ENCODE measurements around the gene STAG3. TPM values are rescaled to one million over a fixed set of nuclear protein-coding genes. Genes with fewer than 3 reads are reported as not detected.

STAG3 gene
- total RNA-seq, 2 donors from 2014 or later, result not detected

DNA sequence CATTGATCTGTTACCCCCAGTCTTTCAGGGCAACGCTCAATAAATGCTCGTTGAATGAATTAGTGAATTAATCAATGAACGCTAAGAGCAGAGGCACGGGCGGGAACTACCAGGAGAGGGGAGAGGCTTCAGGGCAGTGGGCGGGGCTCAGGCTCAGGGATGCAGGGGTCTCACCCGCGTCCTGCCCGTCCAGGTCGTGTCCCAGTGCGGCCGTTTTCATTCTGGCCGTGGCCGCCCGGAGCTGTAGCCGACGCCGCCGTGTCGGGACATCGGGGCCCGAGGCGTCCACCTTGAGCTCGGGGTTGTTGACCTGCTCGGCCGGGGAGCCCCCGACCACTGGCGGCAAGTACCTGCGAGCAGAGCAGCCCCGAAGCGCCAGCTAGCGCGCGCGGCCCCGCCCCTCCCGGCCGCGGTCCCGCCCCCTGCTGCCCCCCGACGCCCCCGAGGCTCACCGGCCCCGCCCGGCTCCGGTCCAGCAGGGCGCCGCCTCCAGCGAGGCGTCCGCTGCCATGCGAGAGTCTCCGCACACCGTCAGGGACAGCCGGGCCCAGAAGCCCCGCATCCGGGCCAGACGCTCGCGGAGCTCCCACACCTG is 6.5 kb upstream of the STAG3 start:
- peaks cover 4 to 9% of the 10 kb centered on the region in 2 donors for H3K27me3 ChIP-seq
- peaks cover 0 to 31% of the 10 kb centered on the region in 2 donors for H3K4me1 ChIP-seq
- H3K36me3 ChIP-seq, result no peaks in the 10 kb centered on the region
- no peaks in the 10 kb centered on the region for H3K9me3 ChIP-seq
- H3K4me3 ChIP-seq, result peak overlapping the region; percentile 9 to 47
- no peak for TF ChIP-seq CTCF (IDR thresholded peaks at IDR 0.05)
- DNase-seq (ENCODE audit: low spot score), result no peak
- no peak overlapping the region for H3K27ac ChIP-seq

DNA sequence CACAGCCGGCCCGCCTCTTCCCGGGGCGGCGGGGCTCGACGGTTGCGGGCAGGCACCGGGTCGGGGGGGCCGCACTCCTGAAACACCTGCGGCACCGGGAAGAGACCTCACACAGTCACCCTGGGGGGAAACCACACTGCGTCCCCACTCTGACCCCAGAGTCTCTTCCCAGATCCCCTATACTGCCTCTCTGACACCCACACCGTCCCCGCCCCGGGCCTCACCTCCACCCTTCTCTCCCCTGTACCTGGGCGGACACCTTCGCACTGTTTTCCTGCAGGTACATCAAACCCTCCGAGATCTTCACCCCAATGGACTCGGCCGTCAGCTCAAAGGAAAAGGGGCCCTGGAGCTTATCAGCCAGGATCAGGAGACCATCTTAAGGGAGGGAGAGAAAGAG is 5.9 kb upstream of the STAG3 start:
- TF ChIP-seq CTCF (IDR thresholded peaks at IDR 0.05), result no peak
- H3K9me3 ChIP-seq, result no peaks in the 10 kb centered on the region
- H3K27me3 ChIP-seq, result peaks cover 4 to 9% of the 10 kb centered on the region in 2 donors

GRCh38 chr7:100173806-100174495 is 3.8 kb upstream of the STAG3 start:
- H3K4me1 ChIP-seq, result peaks cover 0 to 26% of the 10 kb centered on the region in 2 donors
- H3K27me3 ChIP-seq, result peaks cover 4 to 9% of the 10 kb centered on the region in 2 donors
- H3K36me3 ChIP-seq, result no peaks in the 10 kb centered on the region
- DNase-seq (ENCODE audit: low spot score), result no peak
- no peaks in the 10 kb centered on the region for H3K9me3 ChIP-seq
- no peak overlapping the region for H3K4me3 ChIP-seq
- no peak overlapping the region for H3K27ac ChIP-seq
- TF ChIP-seq CTCF (IDR thresholded peaks at IDR 0.05), result no peak

More for the DNA sequence above, 5.9 kb upstream of the STAG3 start:
- Histone ChIP-seq H3K4me1 (peaks cover 0 to 34% of the 10 kb centered on the region in 2 donors), H3K4me3 (peak overlapping the region; percentile 9 to 47), H3K36me3 (no peaks in the 10 kb centered on the region), H3K27ac (no peak overlapping the region)
- no peak for DNase-seq (ENCODE audit: low spot score)

DNA sequence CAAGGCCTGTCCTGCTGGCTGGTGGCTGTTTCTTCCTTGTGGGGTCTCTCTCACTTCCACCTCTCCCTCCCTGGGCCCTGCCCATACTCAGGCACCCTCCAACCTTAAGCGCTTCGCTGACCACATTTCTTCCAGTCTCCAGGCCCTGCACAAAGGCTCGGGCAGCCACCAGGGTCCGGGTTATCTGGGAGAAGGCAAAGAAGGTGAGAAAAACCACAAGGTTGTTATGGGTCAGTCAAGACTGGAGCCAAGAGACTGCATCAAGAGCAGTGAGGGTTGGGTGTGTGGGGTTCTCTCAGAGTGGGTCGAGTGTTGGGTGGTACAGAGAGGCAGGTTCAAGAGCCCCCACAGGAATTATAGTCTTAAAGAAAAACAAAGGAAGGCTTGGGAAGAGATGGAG is 3.1 kb upstream of the STAG3 start:
- DNase-seq (ENCODE audit: low spot score), result no peak

DNA sequence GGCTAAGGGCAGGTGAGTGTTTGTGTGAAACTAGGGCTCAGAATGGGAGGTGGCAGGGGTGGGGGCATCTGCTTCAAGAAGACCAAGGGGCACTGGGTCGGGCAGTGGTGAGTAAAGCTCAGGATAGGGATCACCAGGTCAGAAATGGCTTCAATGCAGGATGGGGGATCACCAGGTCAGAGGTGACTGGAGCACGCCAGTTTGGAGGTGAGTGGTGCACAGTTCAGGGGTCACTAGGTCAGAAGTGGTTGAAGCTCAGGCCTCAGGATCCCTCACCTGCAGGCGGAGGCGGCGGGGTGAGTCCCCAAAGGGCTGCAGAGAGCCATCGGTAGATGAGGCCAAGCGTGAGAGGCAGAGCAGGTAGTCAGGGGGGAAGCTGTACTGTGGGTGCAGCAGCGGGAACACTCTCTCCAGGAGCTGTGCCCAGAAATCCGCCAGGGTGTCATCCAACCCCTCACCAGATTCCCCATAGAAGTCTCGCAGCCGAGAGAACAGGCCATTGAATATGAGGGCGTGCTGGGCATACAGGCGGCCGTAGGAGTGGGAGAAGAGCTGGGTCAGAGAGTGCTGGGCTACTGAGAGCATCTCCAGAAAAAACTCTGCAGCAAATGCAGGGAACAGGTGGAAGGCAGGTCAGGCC is 2.3 kb upstream of the STAG3 start:
- Histone ChIP-seq H3K4me1 (peaks cover 0 to 24% of the 10 kb centered on the region in 2 donors), H3K27ac (no peak overlapping the region), H3K4me3 (no peak overlapping the region), H3K27me3 (peaks cover 4 to 9% of the 10 kb centered on the region in 2 donors), H3K9me3 (no peaks in the 10 kb centered on the region), H3K36me3 (no peaks in the 10 kb centered on the region)
- DNase-seq (ENCODE audit: low spot score), result no peak
- no peak for TF ChIP-seq CTCF (IDR thresholded peaks at IDR 0.05)

More for the DNA sequence above, 3.1 kb upstream of the STAG3 start:
- Histone ChIP-seq H3K4me1 (peaks cover 0 to 24% of the 10 kb centered on the region in 2 donors), H3K27ac (no peak overlapping the region), H3K9me3 (no peaks in the 10 kb centered on the region), H3K27me3 (peaks cover 4 to 9% of the 10 kb centered on the region in 2 donors), H3K4me3 (no peak overlapping the region), H3K36me3 (no peaks in the 10 kb centered on the region)
- TF ChIP-seq CTCF (IDR thresholded peaks at IDR 0.05), result no peak
